Loucy (cell line): Measurements from ENCODE around the gene AMPD3.

Source experiments
- H2AFZ ChIP-seq: fragments of 200-600 bp; sonication (generic); 2 replicates; pipeline ENCODE4 v1.6.0; 2016; ENCODE audit warnings: antibody characterized with exemption, mild to moderate bottlenecking, low read length, moderate library complexity
- H3F3A ChIP-seq: fragments of 200-600 bp; 2 replicates; pipeline ENCODE4 v1.6.0; 2016; ENCODE audit warnings: antibody characterized with exemption, low read depth, mild to moderate bottlenecking
- H3K27me3 ChIP-seq: fragments of 200-600 bp; sonication (generic); 2 replicates; pipeline ENCODE4 v1.6.1; 2014; ENCODE audit warnings: low read length, mild to moderate bottlenecking; ENCODE audit not compliant: insufficient read depth, poor library complexity, severe bottlenecking
- H3K36me3 ChIP-seq: fragments of 200-600 bp; sonication (generic); 2 replicates; pipeline ENCODE4 v1.6.1; 2016; ENCODE audit warnings: low read length; ENCODE audit not compliant: insufficient read depth
- H3K4me1 ChIP-seq: fragments of 200-600 bp; sonication (generic); 2 replicates; pipeline ENCODE4 v1.5.1; 2014; ENCODE audit warnings: low read length, mild to moderate bottlenecking; ENCODE audit not compliant: insufficient read depth, poor library complexity, severe bottlenecking
- H3K4me2 ChIP-seq: fragments of 200-600 bp; sonication (generic); 2 replicates; pipeline ENCODE4 v1.6.0; 2014; ENCODE audit warnings: antibody characterized with exemption, low read length, low read depth, mild to moderate bottlenecking; ENCODE audit not compliant: poor library complexity, severe bottlenecking
- H3K4me3 ChIP-seq: fragments of 200-600 bp; sonication (generic); 2 replicates; pipeline ENCODE4 v1.5.1; 2014; ENCODE audit warnings: low read length, mild to moderate bottlenecking, mixed read lengths; ENCODE audit not compliant: poor library complexity, severe bottlenecking
- H3K79me2 ChIP-seq: fragments of 200-600 bp; sonication (generic); 2 replicates; pipeline ENCODE4 v1.6.1; 2014; ENCODE audit warnings: low read length; ENCODE audit not compliant: insufficient read depth
- H3K9ac ChIP-seq: fragments of 200-600 bp; sonication (generic); 2 replicates; pipeline ENCODE4 v1.6.0; 2014; ENCODE audit warnings: mild to moderate bottlenecking, low read depth, low read length, moderate library complexity; ENCODE audit not compliant: poor library complexity, severe bottlenecking
- H3K9me2 ChIP-seq: fragments of 200-600 bp; sonication (generic); replicated peaks from 2 replicates; pipeline ENCODE4 v1.6.1; 2016; ENCODE audit warnings: low read depth, low read length, mixed read lengths
- H3K9me3 ChIP-seq: fragments of 200-600 bp; sonication (generic); 2 replicates; pipeline ENCODE4 v1.6.1; 2014; ENCODE audit warnings: mild to moderate bottlenecking, antibody characterized with exemption, low read length, low read depth; ENCODE audit not compliant: insufficient read depth
- H4K20me1 ChIP-seq: fragments of 200-600 bp; sonication (generic); 2 replicates; pipeline ENCODE4 v1.6.0; 2014; ENCODE audit warnings: antibody characterized with exemption, low read length, mild to moderate bottlenecking; ENCODE audit not compliant: insufficient read depth, poor library complexity, severe bottlenecking
- CTCF ChIP-seq: fragments of 200-600 bp; sonication (generic); conservative IDR thresholded peaks from 2 replicates; pipeline ENCODE4 v1.5.1; 2014; ENCODE audit warnings: mild to moderate bottlenecking, antibody characterized with exemption, low read length
- EZH2phosphoT487 ChIP-seq: fragments of 200-600 bp; IDR thresholded peaks from 2 replicates; pipeline ENCODE4 v1.6.1; 2018; ENCODE audit warnings: antibody characterized with exemption, mild to moderate bottlenecking, moderate library complexity, borderline replicate concordance

AMPD3 gene

GRCh38 chr11:10441091-10441490 lies 14.0 kb upstream of the AMPD3 start:
- Histone ChIP-seq H3K36me3 (no peaks in the 10 kb centered on the region), H3F3A (no peaks in the 10 kb centered on the region)

GRCh38 chr11:10441652-10442503 lies 13.2 kb upstream of the AMPD3 start:
- H2AFZ ChIP-seq, result peak overlapping the region; percentile 62; the same call in 1 of the 2 replicates
- H4K20me1 ChIP-seq, result no peaks in the 10 kb centered on the region
- peaks cover 71% of the 10 kb centered on the region for H3K4me1 ChIP-seq
- H3K4me2 ChIP-seq, result peak overlapping the region; percentile 64
- TF ChIP-seq CTCF (no peak), EZH2phosphoT487 (no peak)
- H3K27me3 ChIP-seq, result no peaks in the 10 kb centered on the region
- peak overlapping the region; percentile 32 for H3K9ac ChIP-seq
- peak overlapping the region; percentile 50 for H3K4me3 ChIP-seq
- H3K79me2 ChIP-seq, result no peaks in the 10 kb centered on the region
- no peaks in the 10 kb centered on the region for H3K9me3 ChIP-seq
- H3K36me3 ChIP-seq, result no peaks in the 10 kb centered on the region
- no peaks in the 10 kb centered on the region for H3F3A ChIP-seq
- no peaks in the 10 kb centered on the region for H3K9me2 ChIP-seq

More at GRCh38 chr11:10441091-10441490, 14.0 kb upstream of the AMPD3 start:
- TF ChIP-seq CTCF (no peak), EZH2phosphoT487 (no peak)
- H2AFZ ChIP-seq, result no peak overlapping the region
- peaks cover 79% of the 10 kb centered on the region for H3K4me1 ChIP-seq
- peak overlapping the region; percentile 64 for H3K4me2 ChIP-seq
- peak overlapping the region; percentile 32 for H3K9ac ChIP-seq
- H4K20me1 ChIP-seq, result no peaks in the 10 kb centered on the region
- no peaks in the 10 kb centered on the region for H3K9me3 ChIP-seq
- no peak overlapping the region for H3K4me3 ChIP-seq
- H3K9me2 ChIP-seq, result no peaks in the 10 kb centered on the region
- H3K79me2 ChIP-seq, result no peaks in the 10 kb centered on the region
- H3K27me3 ChIP-seq, result no peaks in the 10 kb centered on the region

- Histone ChIP-seq H2AFZ (peak overlapping the region; percentile 36; the same call in 1 of the 2 replicates), H3K27me3 (no peaks in the 10 kb centered on the region), H3K79me2 (no peaks in the 10 kb centered on the region), H3F3A (0 out of 2 replicates have a peak, but pooled peaks cover 3% of the 10 kb centered on the region), H3K9me2 (no peaks in the 10 kb centered on the region), H3K4me2 (peak overlapping the region; percentile 64), H3K9me3 (no peaks in the 10 kb centered on the region), H4K20me1 (no peaks in the 10 kb centered on the region), H3K9ac (peak overlapping the region; percentile 32), H3K4me3 (no peak overlapping the region), H3K4me1 (peaks cover 78% of the 10 kb centered on the region), H3K36me3 (no peaks in the 10 kb centered on the region)
- TF ChIP-seq CTCF (no peak), EZH2phosphoT487 (no peak)
Measured at GRCh38 chr11:10443152-10443551, 11.9 kb upstream of the AMPD3 start.
